Measurements from ENCODE around the gene VWC2L.

GRCh38 chr2:214575030-214575429 is 164.2 kb downstream of the VWC2L start:
- TF ChIP-seq CTCF (IDR thresholded peaks at IDR 0.05; ENCODE audit: extremely low read depth in 1 of 2, insufficient read depth in 1 of 2, low read depth in 1 of 2, low read length in 2 of 2), result no peak
- TF ChIP-seq EZH2 (IDR thresholded peaks at IDR 0.05; ENCODE audit: borderline replicate concordance, low read depth, low read length, severe bottlenecking), result no peak
- TF ChIP-seq POLR2A (IDR thresholded peaks at IDR 0.05; ENCODE audit: low read depth, low read length), result no peak
- no peak for TF ChIP-seq POLR2AphosphoS5 (IDR thresholded peaks at IDR 0.05; ENCODE audit: insufficient read depth, low read depth, low read length)
- TF ChIP-seq MYC (IDR thresholded peaks at IDR 0.05; ENCODE audit: low read depth, low read length), result no peak
- TF ChIP-seq MAX (IDR thresholded peaks at IDR 0.05; ENCODE audit: insufficient read depth, insufficient read length), result no peak
- no peak for TF ChIP-seq JUN (IDR thresholded peaks at IDR 0.05; ENCODE audit: borderline replicate concordance, insufficient read depth, insufficient read length, low read depth)
- TF ChIP-seq FOS (IDR thresholded peaks at IDR 0.05; ENCODE audit: borderline replicate concordance, insufficient read depth, low read length), result no peak
- no peak for TF ChIP-seq GATA2 (IDR thresholded peaks at IDR 0.05; ENCODE audit: insufficient read depth, insufficient read length, low read depth, low read length)
